ENCODE data around the gene ARHGEF28. TPM values are rescaled to one million over a fixed set of nuclear protein-coding genes. Genes with fewer than 3 reads are reported as not detected.

Gene ARHGEF28
- polyA plus RNA-seq, 4 donors: 13.7 to 55.9 (median 47.5) TPM

- DNase-seq (ENCODE audit: low read depth in 4 of 4, low spot score in 3 of 4): no peak
These were observed 322.1 kb downstream of the ARHGEF28 start for GRCh38 chr5:73947906-73948640.

- DNase-seq (ENCODE audit: low read depth in 4 of 4, low spot score in 3 of 4): no peak
These were observed 322.7 kb downstream of the ARHGEF28 start for GRCh38 chr5:73948720-73949119.

DNA sequence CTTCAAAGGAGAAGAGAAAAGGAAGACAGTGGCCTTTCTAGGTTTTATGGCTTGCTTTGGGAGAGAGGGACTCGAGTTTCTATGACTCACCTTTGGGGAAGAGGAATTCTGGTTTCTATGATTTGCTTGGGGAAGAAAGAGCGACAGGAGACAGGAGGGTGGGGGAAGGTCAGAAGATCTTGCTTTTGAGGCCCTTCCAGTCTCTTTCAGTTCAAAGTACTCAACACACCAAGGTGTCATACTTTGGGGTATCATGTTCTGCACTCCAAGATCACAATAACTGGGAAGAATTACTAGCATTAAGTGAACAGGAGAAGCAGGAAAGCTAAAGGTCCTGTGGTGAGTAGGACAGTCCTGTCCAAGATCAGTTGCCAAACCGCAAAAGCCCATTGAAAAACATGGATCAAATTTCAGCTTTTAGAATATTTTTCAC lies 324.5 kb downstream of the ARHGEF28 start:
- no peak for DNase-seq (ENCODE audit: low read depth in 4 of 4, low spot score in 3 of 4)

DNA sequence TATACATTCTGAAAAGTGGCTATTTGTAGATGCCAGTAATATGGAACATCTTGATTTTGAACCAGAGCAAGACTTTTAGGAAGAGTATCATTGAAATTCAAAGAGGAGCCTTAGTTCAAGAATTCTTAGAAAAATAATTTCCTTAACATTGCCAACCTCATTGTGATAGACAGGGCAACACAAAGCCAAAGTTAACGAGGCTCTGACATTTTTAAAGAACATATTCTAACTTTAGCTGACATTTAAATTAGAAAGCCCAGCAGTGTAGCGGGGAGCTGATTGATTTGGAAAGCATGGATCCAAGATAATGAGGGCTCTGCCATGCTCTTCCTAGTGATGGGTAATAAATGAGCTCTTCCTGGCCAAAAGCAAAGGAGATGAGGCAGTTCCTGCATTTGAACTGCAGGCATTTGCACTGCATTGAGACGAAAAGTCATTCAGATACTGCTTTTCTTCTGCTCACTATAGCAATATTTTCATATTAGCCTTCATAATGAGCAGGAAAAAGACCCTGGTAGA lies 325.0 kb downstream of the ARHGEF28 start:
- DNase-seq (ENCODE audit: low read depth in 4 of 4, low spot score in 3 of 4): no peak

DNA sequence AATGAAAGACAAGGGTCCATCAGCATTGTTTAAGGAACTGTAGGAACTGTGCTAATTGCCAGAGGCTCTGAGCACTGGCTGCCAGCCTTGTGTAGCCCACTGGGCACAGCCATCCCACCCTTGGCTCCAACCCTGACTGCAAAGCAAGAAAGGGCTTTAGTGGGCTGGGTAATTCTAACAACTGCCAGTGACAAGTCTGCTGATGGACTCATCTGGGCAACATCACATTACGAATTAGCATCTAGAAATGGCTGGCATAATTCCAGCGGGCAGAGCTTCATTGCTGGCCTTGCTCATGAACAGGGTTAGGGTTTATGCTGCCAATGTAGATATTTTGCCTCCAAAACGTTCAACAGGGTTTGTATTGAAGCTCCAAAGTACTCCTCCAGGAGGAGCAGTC lies 326.9 kb downstream of the ARHGEF28 start:
- DNase-seq (ENCODE audit: low read depth in 4 of 4, low spot score in 3 of 4): no peak

GRCh38 chr5:73954381-73954780 lies 328.4 kb downstream of the ARHGEF28 start:
- DNase-seq (ENCODE audit: low read depth in 4 of 4, low spot score in 3 of 4): no peak

DNA sequence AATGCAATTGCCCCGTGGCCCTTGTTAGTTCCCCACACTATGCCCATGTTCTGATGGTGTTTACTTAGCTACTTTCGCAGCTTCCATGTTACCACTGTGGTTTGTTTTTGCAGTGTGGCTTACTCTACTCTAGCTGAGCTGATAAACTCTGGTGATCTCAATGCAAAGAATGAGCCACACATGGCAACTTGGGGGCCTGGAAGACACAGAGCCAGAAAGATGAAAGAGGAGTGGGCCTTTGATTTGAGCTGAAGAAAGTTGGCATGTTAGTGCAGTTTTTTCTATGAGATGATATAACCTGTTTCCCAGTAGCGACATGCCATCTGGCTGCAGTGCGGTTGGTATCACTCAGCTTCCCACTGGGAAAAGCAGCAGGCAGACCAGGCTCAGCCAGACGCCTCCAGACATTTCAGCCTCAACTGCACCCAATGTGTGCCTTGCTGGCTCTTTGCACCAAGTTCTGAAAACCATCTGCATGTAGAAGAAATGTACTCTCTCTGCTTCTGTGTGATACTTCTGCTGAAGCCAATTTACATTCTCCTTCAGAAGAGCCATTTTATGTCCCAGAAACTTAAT lies 329.4 kb downstream of the ARHGEF28 start:
- DNase-seq (ENCODE audit: low read depth in 4 of 4, low spot score in 3 of 4): no peak

- no peak for DNase-seq (ENCODE audit: low read depth in 4 of 4, low spot score in 3 of 4)
These were observed 331.5 kb downstream of the ARHGEF28 start for GRCh38 chr5:73957397-73958001.

GRCh38 chr5:73958037-73958436 lies 332.0 kb downstream of the ARHGEF28 start:
- no peak for DNase-seq (ENCODE audit: low read depth in 4 of 4, low spot score in 3 of 4)

- no peak for DNase-seq (ENCODE audit: low read depth in 4 of 4, low spot score in 3 of 4)
These were observed 334.0 kb downstream of the ARHGEF28 start for GRCh38 chr5:73960023-73960422.

DNA sequence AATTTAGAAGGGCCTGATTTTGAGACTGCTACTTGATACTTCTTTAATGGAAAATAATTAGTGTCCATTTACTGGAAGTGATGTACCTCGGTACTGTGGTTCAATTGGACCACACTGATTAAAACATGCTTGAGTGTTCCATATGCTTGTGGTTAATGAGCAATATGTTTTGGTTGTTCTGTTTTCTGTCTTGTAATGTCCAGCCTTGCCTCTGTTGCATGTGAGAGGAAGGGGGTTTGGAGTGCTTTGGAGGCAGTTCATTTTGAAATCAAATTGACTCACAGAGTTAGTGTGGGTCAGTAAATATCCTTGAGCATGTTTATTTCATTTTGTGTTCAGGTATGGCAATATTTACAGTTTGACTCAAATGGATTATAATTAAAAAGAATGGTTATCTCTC lies 334.4 kb downstream of the ARHGEF28 start:
- no peak for DNase-seq (ENCODE audit: low read depth in 4 of 4, low spot score in 3 of 4)

GRCh38 chr5:73962801-73963425 lies 336.9 kb downstream of the ARHGEF28 start:
- no peak for DNase-seq (ENCODE audit: low read depth in 4 of 4, low spot score in 3 of 4)

GRCh38 chr5:73964352-73964865 lies 338.4 kb downstream of the ARHGEF28 start:
- no peak for DNase-seq (ENCODE audit: low read depth in 4 of 4, low spot score in 3 of 4)

GRCh38 chr5:73966451-73966850 lies 340.5 kb downstream of the ARHGEF28 start:
- no peak for DNase-seq (ENCODE audit: low read depth in 4 of 4, low spot score in 3 of 4)

DNA sequence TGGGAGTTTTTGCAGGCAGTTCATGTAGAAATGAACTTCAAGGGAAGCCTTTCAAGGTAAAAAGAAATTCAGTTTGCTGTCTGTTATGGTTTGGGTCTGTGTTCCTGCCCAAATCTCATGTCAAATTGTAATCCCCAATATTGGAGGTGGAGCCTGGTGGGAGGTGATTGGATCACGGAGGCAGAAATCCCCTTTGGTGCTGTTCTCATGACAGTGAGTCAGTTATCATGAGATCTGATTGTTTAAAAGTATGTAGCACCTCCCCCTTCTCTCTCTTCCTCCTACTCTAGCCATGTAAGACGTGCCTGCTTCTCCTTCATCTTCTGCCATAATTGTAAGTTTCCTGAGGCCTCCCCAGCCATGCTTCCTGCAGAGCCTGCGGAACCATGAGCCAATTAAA lies 341.4 kb downstream of the ARHGEF28 start:
- DNase-seq (ENCODE audit: low read depth in 4 of 4, low spot score in 3 of 4): no peak

DNA sequence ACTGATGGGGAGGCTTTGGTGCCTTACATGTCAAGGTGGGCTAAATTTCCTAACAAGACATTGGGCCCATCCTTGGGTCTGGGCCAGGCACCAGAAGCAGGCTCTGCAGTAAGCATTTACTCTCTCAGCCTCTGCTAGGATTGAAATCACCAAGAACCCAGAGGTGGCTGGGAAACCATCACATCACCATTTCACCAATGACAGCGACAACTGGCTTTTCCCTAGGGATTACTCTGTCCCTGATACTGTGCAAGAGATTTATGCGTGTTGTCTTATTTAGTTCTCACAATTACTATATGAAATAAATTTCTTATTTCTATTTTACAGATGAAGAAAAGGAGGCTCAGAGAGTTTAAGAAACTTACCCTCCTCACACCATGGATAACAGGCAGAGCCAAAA lies 342.2 kb downstream of the ARHGEF28 start:
- DNase-seq (ENCODE audit: low read depth in 4 of 4, low spot score in 3 of 4): no peak

DNA sequence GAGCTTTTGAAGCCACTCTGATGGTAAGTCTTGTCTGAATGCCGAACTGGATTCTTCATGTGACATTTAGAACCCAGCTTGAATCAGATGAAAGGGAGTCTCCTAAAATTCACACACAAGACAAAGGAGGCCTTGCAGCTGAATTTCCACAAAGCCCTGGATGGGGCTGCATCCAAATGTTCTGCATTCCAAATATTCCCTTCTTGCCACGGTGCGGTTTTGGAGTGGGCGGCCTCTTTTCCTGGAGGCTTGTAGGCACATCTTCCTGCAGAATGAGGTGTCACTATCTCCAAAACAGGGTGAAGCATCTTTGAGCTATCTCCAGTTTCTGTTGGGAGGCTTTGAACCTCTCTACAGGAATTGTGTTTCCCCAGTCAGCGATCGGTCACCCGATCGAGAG lies 342.7 kb downstream of the ARHGEF28 start:
- DNase-seq (ENCODE audit: low read depth in 4 of 4, low spot score in 3 of 4): no peak

DNA sequence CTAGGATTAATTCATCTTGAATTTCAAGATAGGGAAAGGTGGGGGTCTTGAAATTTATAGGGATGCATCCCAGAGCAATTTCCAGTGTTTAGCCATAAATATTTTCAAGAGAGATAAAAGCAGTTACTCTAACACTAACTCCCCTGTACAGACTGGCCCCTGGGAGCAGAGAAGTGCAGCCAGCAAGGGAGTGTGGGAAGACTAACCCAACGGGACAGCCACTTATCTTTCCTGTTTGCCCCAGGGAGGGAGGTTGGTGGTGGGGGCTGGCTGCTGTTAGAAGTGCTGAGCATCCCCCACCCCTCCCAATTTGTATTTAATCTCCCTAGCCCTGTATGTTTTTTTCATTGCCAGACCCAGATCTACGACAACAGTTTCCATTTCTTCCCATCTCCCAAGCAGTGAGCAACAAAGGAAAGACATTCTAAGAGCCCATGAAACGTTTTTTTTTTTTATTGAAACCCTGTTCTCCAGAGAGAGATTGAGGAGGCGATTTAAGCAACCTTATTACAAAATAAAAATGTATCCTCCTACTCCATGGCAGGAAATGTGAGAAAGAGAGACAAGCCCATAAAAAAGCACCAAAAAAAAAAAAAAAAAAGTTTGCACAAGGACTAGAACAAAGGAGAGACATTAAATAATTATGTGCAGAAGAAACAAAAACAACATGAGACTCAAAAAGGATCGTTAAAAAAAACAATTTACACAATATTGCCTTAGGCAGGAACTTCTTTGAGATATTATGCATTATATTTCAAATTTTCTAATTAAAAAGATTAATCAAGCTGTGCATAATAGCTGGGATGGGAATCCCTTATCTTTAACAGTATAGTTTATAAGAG lies 343.4 kb downstream of the ARHGEF28 start:
- DNase-seq (ENCODE audit: low read depth in 4 of 4, low spot score in 3 of 4): no peak

DNA sequence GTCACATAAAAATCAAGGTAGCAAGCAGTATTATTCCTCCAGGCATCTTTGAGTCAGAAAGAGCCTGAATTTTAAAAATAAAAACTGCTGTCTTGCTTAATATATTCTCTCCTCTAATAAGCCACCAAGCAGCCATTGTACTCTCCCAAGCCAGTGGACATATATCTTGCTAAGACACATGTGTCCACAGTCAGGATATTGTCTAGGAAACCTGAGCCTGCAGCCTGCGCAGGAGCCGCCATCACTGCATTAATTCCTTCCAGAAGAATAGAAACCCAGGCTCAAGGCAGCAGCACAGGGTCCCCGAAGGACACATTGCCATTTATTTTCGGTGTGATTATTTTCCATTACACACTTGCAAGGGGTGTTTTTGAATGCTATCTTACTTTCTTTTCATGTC lies 345.3 kb downstream of the ARHGEF28 start:
- DNase-seq (ENCODE audit: low read depth in 4 of 4, low spot score in 3 of 4): no peak

- DNase-seq (ENCODE audit: low read depth in 4 of 4, low spot score in 3 of 4): no peak
These were observed 347.1 kb downstream of the ARHGEF28 start for GRCh38 chr5:73973135-73973534.

Data from left renal pelvis (tissue), 4 donors.